Trophoblast cell (in vitro differentiated cells and primary cell): ENCODE results near the gene DCC.

Experiments
- DNase-seq, 2 donors: peaks; one replicate each; pipeline ENCODE4 v3.0.0-alpha.2; 2016
- H2AFZ ChIP-seq: 2 replicates; pipeline ENCODE4 v1.6.1; 2013; ENCODE audit warnings: low read length, moderate library complexity, mild to moderate bottlenecking; ENCODE audit not compliant: insufficient read depth, poor library complexity
- H2AK5ac ChIP-seq: 2 replicates; pipeline ENCODE4 v1.6.1; 2013; ENCODE audit warnings: mild to moderate bottlenecking, low read length
- H2BK120ac ChIP-seq: 2 replicates; pipeline ENCODE4 v1.6.1; 2013; ENCODE audit warnings: low read length, mild to moderate bottlenecking, moderate library complexity; ENCODE audit not compliant: insufficient read depth, poor library complexity
- H2BK12ac ChIP-seq: 2 replicates; pipeline ENCODE4 v1.6.1; 2013; ENCODE audit warnings: mild to moderate bottlenecking, low read length, moderate library complexity
- H2BK5ac ChIP-seq: 2 replicates; pipeline ENCODE4 v1.6.1; 2013; ENCODE audit warnings: low read length, low read depth, moderate library complexity, mild to moderate bottlenecking; ENCODE audit not compliant: poor library complexity
- H3K14ac ChIP-seq: 2 replicates; pipeline ENCODE4 v1.6.1; 2013; ENCODE audit warnings: mild to moderate bottlenecking, low read length
- H3K18ac ChIP-seq: 2 replicates; pipeline ENCODE4 v1.6.1; 2013; ENCODE audit warnings: mild to moderate bottlenecking, low read length
- H3K23ac ChIP-seq: 2 replicates; pipeline ENCODE4 v1.6.1; 2013; ENCODE audit warnings: low read length
- H3K27ac ChIP-seq: 2 replicates; pipeline ENCODE4 v1.5.1; 2013; ENCODE audit warnings: low read depth, mild to moderate bottlenecking, inconsistent platforms, low read length, moderate library complexity
- H3K27me3 ChIP-seq: 2 replicates; pipeline ENCODE4 v1.6.1; 2013; ENCODE audit warnings: inconsistent platforms, mild to moderate bottlenecking, low read length, moderate library complexity; ENCODE audit not compliant: insufficient read depth
- H3K36me3 ChIP-seq, 2 experiments: 1 replicate in 1 of 2; 2 replicates in 1 of 2; pipeline ENCODE4 v1.6.1; 2013; ENCODE audit warnings: low read length in 2 of 2, mild to moderate bottlenecking in 2 of 2, moderate library complexity in 1 of 2; ENCODE audit not compliant: insufficient read depth in 2 of 2, control insufficient read depth in 1 of 2
- H3K4ac ChIP-seq: 2 replicates; pipeline ENCODE4 v1.6.1; 2013; ENCODE audit warnings: low read depth, mild to moderate bottlenecking, low read length, moderate library complexity
- H3K4me1 ChIP-seq, 2 experiments: 1 replicate in 1 of 2; 2 replicates in 1 of 2; pipeline ENCODE4 v1.6.1; 2013; ENCODE audit warnings: low read length in 2 of 2, mild to moderate bottlenecking in 2 of 2, moderate library complexity in 1 of 2; ENCODE audit not compliant: insufficient read depth in 2 of 2, control insufficient read depth in 1 of 2
- H3K4me2 ChIP-seq: 2 replicates; pipeline ENCODE4 v1.6.1; 2013; ENCODE audit warnings: inconsistent platforms, mild to moderate bottlenecking, low read length, moderate library complexity
- H3K4me3 ChIP-seq: 2 replicates; pipeline ENCODE4 v1.5.1; 2013; ENCODE audit warnings: mild to moderate bottlenecking, low read depth, low read length, inconsistent platforms
- H3K79me1 ChIP-seq: one replicate; pipeline ENCODE4 v1.6.1; 2013; ENCODE audit warnings: low read length
- H3K79me2 ChIP-seq: 2 replicates; pipeline ENCODE4 v1.6.1; 2013; ENCODE audit warnings: low read length, mild to moderate bottlenecking; ENCODE audit not compliant: control insufficient read depth, insufficient read depth, poor library complexity
- H3K9ac ChIP-seq: 2 replicates; pipeline ENCODE4 v1.6.1; 2013; ENCODE audit warnings: mild to moderate bottlenecking, low read length
- H3K9me3 ChIP-seq: 2 replicates; pipeline ENCODE4 v1.6.1; 2013; ENCODE audit warnings: low read depth, mild to moderate bottlenecking, control low read depth, inconsistent platforms, low read length; ENCODE audit not compliant: insufficient read depth
- H4K12ac ChIP-seq: 2 replicates; pipeline ENCODE4 v1.6.1; 2013; ENCODE audit warnings: low read depth, mild to moderate bottlenecking, low read length, moderate library complexity
- H4K8ac ChIP-seq: 2 replicates; pipeline ENCODE4 v1.6.1; 2013; ENCODE audit warnings: low read depth, mild to moderate bottlenecking, low read length, moderate library complexity
- H4K91ac ChIP-seq: one replicate; pipeline ENCODE4 v1.6.1; 2013; ENCODE audit warnings: low read depth, mild to moderate bottlenecking, low read length, moderate library complexity
- WGBS: extraction: QIAGEN DNeasy Blood & Tissue Kit; methylation state at CpG from one replicate; pipeline ENCODE4 v1.1.7; 2013; ENCODE audit warnings: missing lambda C conversion rate; ENCODE audit not compliant: insufficient read length, insufficient coverage; ENCODE audit errors: extremely low coverage; 5-methylcytosine and 5-hydroxymethylcytosine counted together

The DCC gene

DNA sequence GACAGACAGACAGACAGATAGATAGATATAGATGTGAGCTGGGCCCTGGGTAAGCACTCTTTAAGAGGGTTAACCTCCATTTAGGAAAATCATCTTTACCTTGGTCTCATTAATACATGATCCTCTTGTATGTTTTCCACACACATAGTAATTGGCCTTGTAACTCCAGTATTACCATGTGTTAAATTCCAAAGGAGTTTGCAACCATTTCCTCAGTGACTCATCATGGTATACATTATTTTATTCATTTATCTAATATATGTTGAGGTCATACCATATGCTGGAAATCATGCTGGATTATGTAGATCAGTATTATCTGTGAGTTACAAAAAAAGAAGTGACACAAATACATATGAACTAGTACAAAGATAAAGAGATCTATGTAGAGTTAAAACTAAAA, 504.3 kb downstream of the DCC start:
- DNase-seq = no peak
- no peak overlapping the region for H3K4me3 ChIP-seq
- no peak overlapping the region for H3K27ac ChIP-seq
- H3K4ac ChIP-seq = no peak overlapping the region
- H3K4me1 ChIP-seq = no peaks in the 10 kb centered on the region
- H3K9ac ChIP-seq = no peak overlapping the region
- no peaks in the 10 kb centered on the region for H3K79me1 ChIP-seq
- no peak overlapping the region for H3K4me2 ChIP-seq
- no peak overlapping the region for H3K18ac ChIP-seq
- no peak overlapping the region for H2BK5ac ChIP-seq
- H3K27me3 ChIP-seq = no peaks in the 10 kb centered on the region
- H4K8ac ChIP-seq = no peak overlapping the region
- H3K23ac ChIP-seq = no peak overlapping the region
- no peak overlapping the region for H4K91ac ChIP-seq
- no peak overlapping the region for H2AK5ac ChIP-seq
- no peak overlapping the region for H2AFZ ChIP-seq
- no peaks in the 10 kb centered on the region for H3K79me2 ChIP-seq
- no peaks in the 10 kb centered on the region for H3K36me3 ChIP-seq
- H2BK12ac ChIP-seq = no peak overlapping the region
- no peak overlapping the region for H2BK120ac ChIP-seq
- no peaks in the 10 kb centered on the region for H3K9me3 ChIP-seq
- H4K12ac ChIP-seq = no peak overlapping the region
- no peak overlapping the region for H3K14ac ChIP-seq

DNA sequence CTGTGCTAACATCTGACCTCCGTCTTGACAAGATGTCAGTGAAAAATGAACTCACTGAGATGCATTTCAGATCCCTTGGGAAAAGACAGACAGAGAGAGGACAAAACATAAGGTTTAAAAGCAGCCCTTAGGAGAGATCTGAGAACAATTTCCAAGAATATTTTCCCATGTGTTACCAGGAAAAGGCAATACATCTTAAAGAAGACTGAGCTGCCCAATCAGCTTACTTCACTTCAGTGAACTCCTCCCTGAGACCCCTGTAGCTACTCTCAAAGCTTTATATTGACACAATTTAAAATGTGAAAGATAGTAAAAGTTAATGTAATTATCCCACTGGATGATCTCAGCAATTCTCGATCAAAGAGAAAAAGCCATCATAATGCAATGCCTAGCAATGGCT, 505.0 kb downstream of the DCC start:
- Histone ChIP-seq H3K9ac (no peak overlapping the region), H3K4ac (no peak overlapping the region), H2AK5ac (no peak overlapping the region), H2BK120ac (no peak overlapping the region), H3K9me3 (no peaks in the 10 kb centered on the region), H3K27me3 (no peaks in the 10 kb centered on the region), H3K4me2 (no peak overlapping the region), H2BK12ac (no peak overlapping the region), H3K23ac (no peak overlapping the region), H3K4me1 (no peaks in the 10 kb centered on the region), H3K27ac (no peak overlapping the region), H3K14ac (no peak overlapping the region), H4K12ac (no peak overlapping the region), H3K79me1 (no peaks in the 10 kb centered on the region), H3K79me2 (no peaks in the 10 kb centered on the region), H2AFZ (no peak overlapping the region), H4K91ac (no peak overlapping the region), H2BK5ac (no peak overlapping the region), H3K4me3 (no peak overlapping the region), H4K8ac (no peak overlapping the region), H3K18ac (no peak overlapping the region), H3K36me3 (no peaks in the 10 kb centered on the region)
- no peak for DNase-seq
- WGBS = no CpG with 5 or more reads among the region's 2 CpGs

DNA sequence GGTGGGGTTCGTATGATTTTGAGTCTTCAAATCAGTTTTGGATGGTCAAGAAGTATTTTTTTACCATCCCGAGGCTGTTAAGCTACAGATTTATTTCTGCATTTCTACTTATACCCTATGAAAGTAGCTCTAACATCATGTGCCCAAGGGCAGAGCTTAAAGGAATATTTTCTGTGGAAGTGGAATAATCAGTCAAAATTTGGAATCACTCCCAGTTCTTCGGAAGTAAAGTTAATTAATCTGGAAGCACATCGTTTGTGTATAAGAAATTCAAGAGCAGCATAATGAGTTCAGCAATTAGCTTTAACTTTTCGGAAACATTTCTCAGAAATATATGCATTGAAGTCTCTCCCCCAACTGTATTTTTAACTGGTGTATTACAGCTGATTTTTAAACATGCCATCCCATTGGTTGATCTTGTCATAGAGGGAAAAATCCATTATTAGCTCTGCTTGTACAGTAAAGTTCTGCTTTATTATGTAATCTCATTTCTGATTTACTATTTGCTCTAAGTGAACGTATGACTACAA, 510.1 kb downstream of the DCC start:
- Histone ChIP-seq H3K4me3 (no peak overlapping the region), H3K9me3 (no peaks in the 10 kb centered on the region), H3K18ac (no peak overlapping the region), H4K12ac (no peak overlapping the region), H3K9ac (no peak overlapping the region), H2BK5ac (no peak overlapping the region), H2BK12ac (no peak overlapping the region), H3K4ac (no peak overlapping the region), H3K79me2 (no peaks in the 10 kb centered on the region), H2AFZ (no peak overlapping the region), H3K36me3 (no peaks in the 10 kb centered on the region), H4K8ac (no peak overlapping the region), H4K91ac (no peak overlapping the region), H3K4me1 (peaks cover 0 to 4% of the 10 kb centered on the region in 2 experiments), H3K23ac (no peak overlapping the region), H3K14ac (no peak overlapping the region), H3K79me1 (no peaks in the 10 kb centered on the region), H3K27me3 (no peaks in the 10 kb centered on the region), H3K4me2 (no peak overlapping the region), H2BK120ac (no peak overlapping the region), H2AK5ac (no peak overlapping the region), H3K27ac (no peak overlapping the region)
- DNase-seq = no peak
- no CpG with 5 or more reads among the region's 6 CpGs for WGBS

DNA sequence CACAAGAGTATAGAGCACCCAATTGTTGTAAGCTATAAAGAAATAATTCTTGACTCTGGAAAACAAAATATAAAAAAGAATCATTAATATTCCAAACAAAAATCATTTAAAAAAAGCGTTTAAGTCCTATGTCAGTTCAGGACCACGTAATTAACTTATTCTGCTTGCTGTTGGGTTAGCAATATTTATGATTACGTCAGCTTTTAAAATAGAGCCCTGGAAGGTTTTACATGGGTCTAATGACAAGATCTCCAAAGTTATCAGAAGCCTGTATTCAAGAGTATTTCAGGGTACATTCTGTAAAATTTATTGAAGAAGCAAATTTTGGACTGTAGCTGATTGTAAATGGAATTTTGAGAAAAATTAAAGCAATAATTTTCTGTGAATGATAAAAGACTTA, 521.6 kb downstream of the DCC start:
- H4K91ac ChIP-seq = no peak overlapping the region
- H3K9me3 ChIP-seq = no peaks in the 10 kb centered on the region
- no peak overlapping the region for H2AK5ac ChIP-seq
- no peak overlapping the region for H3K18ac ChIP-seq
- H3K79me1 ChIP-seq = no peaks in the 10 kb centered on the region
- no peak overlapping the region for H2BK120ac ChIP-seq
- no CpG with 5 or more reads among the region's 3 CpGs for WGBS
- no peak overlapping the region for H3K4ac ChIP-seq
- no peak overlapping the region for H3K23ac ChIP-seq
- no peak overlapping the region for H3K4me2 ChIP-seq
- H3K27me3 ChIP-seq = no peaks in the 10 kb centered on the region
- no peaks in the 10 kb centered on the region for H3K36me3 ChIP-seq
- DNase-seq = no peak
- H3K4me3 ChIP-seq = no peak overlapping the region
- no peak overlapping the region for H3K9ac ChIP-seq
- H3K4me1 ChIP-seq = no peaks in the 10 kb centered on the region
- no peak overlapping the region for H2AFZ ChIP-seq
- no peaks in the 10 kb centered on the region for H3K79me2 ChIP-seq
- H3K27ac ChIP-seq = no peak overlapping the region
- no peak overlapping the region for H3K14ac ChIP-seq
- H4K12ac ChIP-seq = no peak overlapping the region
- no peak overlapping the region for H4K8ac ChIP-seq
- no peak overlapping the region for H2BK12ac ChIP-seq
- no peak overlapping the region for H2BK5ac ChIP-seq
